WTC11 (cell line): ENCODE data around the gene MUSTN1. TPM values are rescaled to one million over a fixed set of nuclear protein-coding genes. Genes with fewer than 3 reads are reported as not detected.

ENCODE experiments used
- ATAC-seq: fragments of 200-7000 bp; cut with Tn5 transposase; 2 replicates; pipeline ENCODE4 v1.10.0; 2021; ENCODE audit warnings: mild to moderate bottlenecking, moderate library complexity
- CTCF ChIA-PET: fragments of 300-600 bp; sonication (Branson Sonifier 250); formaldehyde crosslinking; loops from one replicate; lab custom pipeline; 2021; ENCODE audit warnings: antibody characterized with exemption; lab: Charles Lee
- POLR2A ChIA-PET: fragments of 350-600 bp; sonication (Branson Sonifier 250); formaldehyde crosslinking; loops from one replicate; lab custom pipeline; 2021; ENCODE audit warnings: antibody characterized with exemption; lab: Charles Lee
- DNase-seq: peaks from one replicate; pipeline ENCODE4 v3.0.0; 2021; ENCODE audit warnings: low spot score
- H3K27ac Mint-ChIP-seq: 2 replicates; pipeline ENCODE4 v1.8.0; 2021; ENCODE audit warnings: mixed read lengths
- H3K27me3 Mint-ChIP-seq: 2 replicates; pipeline ENCODE4 v1.8.0; 2021; ENCODE audit warnings: low read depth, mild to moderate bottlenecking, moderate library complexity, mixed read lengths
- H3K36me3 Mint-ChIP-seq: 2 replicates; pipeline ENCODE4 v1.8.0; 2021; ENCODE audit warnings: mixed read lengths
- H3K4me1 Mint-ChIP-seq: 2 replicates; pipeline ENCODE4 v1.8.0; 2022; ENCODE audit warnings: mixed read lengths
- H3K4me3 Mint-ChIP-seq: 2 replicates; pipeline ENCODE4 v1.8.0; 2021; ENCODE audit warnings: mild to moderate bottlenecking, moderate library complexity, mixed read lengths
- H3K9me3 Mint-ChIP-seq: 2 replicates; pipeline ENCODE4 v1.8.0; 2021; ENCODE audit warnings: mixed read lengths
- ETV6 ChIP-seq: sonication (generic); formaldehyde crosslinking; IDR thresholded peaks from 2 replicates; pipeline ENCODE4 v1.8.1; 2022; ENCODE audit warnings: mild to moderate bottlenecking, missing genetic modification reagents
- GRHL2 ChIP-seq: fragments of 250-450 bp; sonication (Bioruptor Pico); IDR thresholded peaks from 2 replicates; pipeline ENCODE4 v1.8.0; 2022; ENCODE audit warnings: mild to moderate bottlenecking, moderate library complexity; ENCODE audit not compliant: insufficient replicate concordance, severe bottlenecking
- GTF2I ChIP-seq: fragments of 250-450 bp; sonication (Bioruptor Pico); conservative IDR thresholded peaks from 2 replicates; pipeline ENCODE4 v1.4.0; 2021; ENCODE audit warnings: mild to moderate bottlenecking
- HMGA2 ChIP-seq: fragments of 250-450 bp; sonication (Bioruptor Pico); IDR thresholded peaks from 2 replicates; pipeline ENCODE4 v1.4.0; 2021; ENCODE audit warnings: mild to moderate bottlenecking, moderate library complexity
- KAT7 ChIP-seq: sonication (generic); formaldehyde crosslinking; IDR thresholded peaks from 2 replicates; pipeline ENCODE4 v1.8.1; 2023; ENCODE audit warnings: missing genetic modification reagents, mild to moderate bottlenecking, borderline replicate concordance
- SMAD4 ChIP-seq: sonication (generic); formaldehyde crosslinking; IDR thresholded peaks from 2 replicates; pipeline ENCODE4 v1.8.0; 2022; ENCODE audit warnings: mild to moderate bottlenecking, missing genetic modification reagents
- SP1 ChIP-seq: sonication (generic); formaldehyde crosslinking; conservative IDR thresholded peaks from 2 replicates; pipeline ENCODE4 v1.8.1; 2022; ENCODE audit warnings: missing genetic modification reagents
- ZNF121 ChIP-seq: sonication (generic); formaldehyde crosslinking; IDR thresholded peaks from 2 replicates; pipeline ENCODE4 v1.8.0; 2023; ENCODE audit warnings: missing genetic modification reagents
- ZNF317 ChIP-seq: sonication (generic); formaldehyde crosslinking; IDR thresholded peaks from 2 replicates; pipeline ENCODE4 v1.8.1; 2023; ENCODE audit warnings: low read depth, mild to moderate bottlenecking, moderate library complexity, missing genetic modification reagents, borderline replicate concordance
- ZNF416 ChIP-seq: fragments of 250-450 bp; sonication (Bioruptor Pico); IDR thresholded peaks from 2 replicates; pipeline ENCODE4 v1.9.0; 2021; ENCODE audit warnings: mild to moderate bottlenecking, inconsistent platforms
- total RNA-seq: library from RNA; stranded (reverse); gene quantifications from 3 replicates; pipeline ENCODE4 v1.2.3, GENCODE V29; 2021
- TF ChIP-seq, protein P1 (sequence below): sonication (generic); formaldehyde crosslinking; IDR thresholded peaks from 2 replicates; pipeline ENCODE4 v1.8.1; 2022; ENCODE audit warnings: missing genetic modification reagents, borderline replicate concordance
- TF ChIP-seq, protein P2 (sequence below): fragments of 250-450 bp; sonication (Bioruptor Pico); IDR thresholded peaks from 2 replicates; pipeline ENCODE4 v1.9.0; 2021; ENCODE audit warnings: moderate library complexity, mild to moderate bottlenecking, inconsistent platforms, borderline replicate concordance
- TF ChIP-seq, protein P3 (sequence below): fragments of 200-600 bp; IDR thresholded peaks from 2 replicates; pipeline ENCODE4 v1.8.0; 2022; ENCODE audit warnings: antibody characterized with exemption
- TF ChIP-seq, protein P4 (sequence below): fragments of 250-450 bp; sonication (Bioruptor Pico); IDR thresholded peaks from 2 replicates; pipeline ENCODE4 v2.1.2; 2022; ENCODE audit warnings: mild to moderate bottlenecking, moderate library complexity
- TF ChIP-seq, protein P5 (sequence below): sonication (generic); formaldehyde crosslinking; conservative IDR thresholded peaks from 2 replicates; pipeline ENCODE4 v1.8.1; 2022; ENCODE audit warnings: mild to moderate bottlenecking, missing genetic modification reagents
- TF ChIP-seq, protein P6 (sequence below): sonication (generic); formaldehyde crosslinking; IDR thresholded peaks from 2 replicates; pipeline ENCODE4 v1.8.1; 2023; ENCODE audit warnings: mild to moderate bottlenecking, missing genetic modification reagents, borderline replicate concordance
- TF ChIP-seq, protein P7 (sequence below): sonication (generic); formaldehyde crosslinking; IDR thresholded peaks from 2 replicates; pipeline ENCODE4 v1.8.0; 2022; ENCODE audit warnings: mild to moderate bottlenecking, missing genetic modification reagents
- TF ChIP-seq, protein P8 (sequence below): sonication (generic); formaldehyde crosslinking; IDR thresholded peaks from 2 replicates; pipeline ENCODE4 v1.8.1; 2022; ENCODE audit warnings: low read depth, missing genetic modification reagents, borderline replicate concordance
- TF ChIP-seq, protein P9 (sequence below): sonication (generic); formaldehyde crosslinking; IDR thresholded peaks from 2 replicates; pipeline ENCODE4 v1.8.1; 2023; ENCODE audit warnings: mild to moderate bottlenecking, moderate library complexity, missing genetic modification reagents
- TF ChIP-seq, protein P10 (sequence below): sonication (generic); formaldehyde crosslinking; IDR thresholded peaks from 2 replicates; pipeline ENCODE4 v1.8.0; 2022; ENCODE audit warnings: mild to moderate bottlenecking, missing genetic modification reagents

MUSTN1 gene
- total RNA-seq, 1 experiment from 2014 or later = 4.2 TPM

DNA sequence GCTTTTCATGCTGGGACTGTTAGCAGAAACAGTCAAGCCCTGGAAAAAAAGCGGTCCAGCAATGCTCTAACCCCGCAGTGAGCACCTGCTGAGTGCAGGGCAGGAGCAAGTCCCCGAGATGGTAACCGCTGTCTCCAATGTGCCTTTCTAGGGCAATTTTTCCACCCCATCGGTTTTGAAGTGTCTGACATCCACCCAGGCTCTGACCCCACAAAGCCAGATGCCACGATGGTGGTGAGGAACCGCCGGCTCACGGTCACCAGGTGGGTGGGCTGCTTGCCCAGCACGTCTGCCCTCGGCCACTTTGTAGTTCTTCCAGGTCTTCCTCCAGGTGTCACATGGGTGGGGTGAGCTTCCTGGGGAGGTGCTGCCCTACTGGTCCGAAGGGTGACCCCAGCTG is 43.5 kb downstream of the MUSTN1 start:
- H3K4me1 Mint-ChIP-seq = no peaks in the 10 kb centered on the region
- H3K27me3 Mint-ChIP-seq = no peaks in the 10 kb centered on the region
- H3K9me3 Mint-ChIP-seq = no peaks in the 10 kb centered on the region
- POLR2A ChIA-PET = no interaction called here
- H3K4me3 Mint-ChIP-seq = no peak overlapping the region
- H3K27ac Mint-ChIP-seq = no peak overlapping the region
- no peaks in the 10 kb centered on the region for H3K36me3 Mint-ChIP-seq
- ATAC-seq (no peak), DNase-seq (no peak)
- CTCF ChIA-PET = interaction anchor here (1.2 to 5.5 kb wide), 8 partner anchors 8 to 143 kb away, joined by 3 to 96 read pairs (median 26); partner anchors contain the start of gene NEK4
- TF ChIP-seq, protein P1, sequence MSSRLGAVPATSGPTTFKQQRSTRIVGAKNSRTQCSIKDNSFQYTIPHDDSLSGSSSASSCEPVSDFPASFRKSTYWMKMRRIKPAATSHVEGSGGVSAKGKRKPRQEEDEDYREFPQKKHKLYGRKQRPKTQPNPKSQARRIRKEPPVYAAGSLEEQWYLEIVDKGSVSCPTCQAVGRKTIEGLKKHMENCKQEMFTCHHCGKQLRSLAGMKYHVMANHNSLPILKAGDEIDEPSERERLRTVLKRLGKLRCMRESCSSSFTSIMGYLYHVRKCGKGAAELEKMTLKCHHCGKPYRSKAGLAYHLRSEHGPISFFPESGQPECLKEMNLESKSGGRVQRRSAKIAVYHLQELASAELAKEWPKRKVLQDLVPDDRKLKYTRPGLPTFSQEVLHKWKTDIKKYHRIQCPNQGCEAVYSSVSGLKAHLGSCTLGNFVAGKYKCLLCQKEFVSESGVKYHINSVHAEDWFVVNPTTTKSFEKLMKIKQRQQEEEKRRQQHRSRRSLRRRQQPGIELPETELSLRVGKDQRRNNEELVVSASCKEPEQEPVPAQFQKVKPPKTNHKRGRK = no peak
- TF ChIP-seq, protein P2, sequence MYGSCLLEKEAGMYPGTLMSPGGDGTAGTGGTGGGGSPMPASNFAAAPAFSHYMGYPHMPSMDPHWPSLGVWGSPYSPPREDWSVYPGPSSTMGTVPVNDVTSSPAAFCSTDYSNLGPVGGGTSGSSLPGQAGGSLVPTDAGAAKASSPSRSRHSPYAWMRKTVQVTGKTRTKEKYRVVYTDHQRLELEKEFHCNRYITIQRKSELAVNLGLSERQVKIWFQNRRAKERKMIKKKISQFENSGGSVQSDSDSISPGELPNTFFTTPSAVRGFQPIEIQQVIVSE = no peak
- TF ChIP-seq SMAD4 (CRISPR knock-in tag) (no peak), ETV6 (CRISPR knock-in tag) (no peak), ZNF121 (no peak), GTF2I (CRISPR knock-in tag) (no peak), ZNF317 (CRISPR knock-in tag) (no peak), KAT7 (CRISPR knock-in tag) (no peak), GRHL2 (CRISPR knock-in tag) (no peak), SP1 (CRISPR knock-in tag) (no peak), ZNF416 (no peak), HMGA2 (CRISPR knock-in tag) (no peak)
- TF ChIP-seq, protein P3, sequence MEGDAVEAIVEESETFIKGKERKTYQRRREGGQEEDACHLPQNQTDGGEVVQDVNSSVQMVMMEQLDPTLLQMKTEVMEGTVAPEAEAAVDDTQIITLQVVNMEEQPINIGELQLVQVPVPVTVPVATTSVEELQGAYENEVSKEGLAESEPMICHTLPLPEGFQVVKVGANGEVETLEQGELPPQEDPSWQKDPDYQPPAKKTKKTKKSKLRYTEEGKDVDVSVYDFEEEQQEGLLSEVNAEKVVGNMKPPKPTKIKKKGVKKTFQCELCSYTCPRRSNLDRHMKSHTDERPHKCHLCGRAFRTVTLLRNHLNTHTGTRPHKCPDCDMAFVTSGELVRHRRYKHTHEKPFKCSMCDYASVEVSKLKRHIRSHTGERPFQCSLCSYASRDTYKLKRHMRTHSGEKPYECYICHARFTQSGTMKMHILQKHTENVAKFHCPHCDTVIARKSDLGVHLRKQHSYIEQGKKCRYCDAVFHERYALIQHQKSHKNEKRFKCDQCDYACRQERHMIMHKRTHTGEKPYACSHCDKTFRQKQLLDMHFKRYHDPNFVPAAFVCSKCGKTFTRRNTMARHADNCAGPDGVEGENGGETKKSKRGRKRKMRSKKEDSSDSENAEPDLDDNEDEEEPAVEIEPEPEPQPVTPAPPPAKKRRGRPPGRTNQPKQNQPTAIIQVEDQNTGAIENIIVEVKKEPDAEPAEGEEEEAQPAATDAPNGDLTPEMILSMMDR = no peak
- TF ChIP-seq, protein P4, sequence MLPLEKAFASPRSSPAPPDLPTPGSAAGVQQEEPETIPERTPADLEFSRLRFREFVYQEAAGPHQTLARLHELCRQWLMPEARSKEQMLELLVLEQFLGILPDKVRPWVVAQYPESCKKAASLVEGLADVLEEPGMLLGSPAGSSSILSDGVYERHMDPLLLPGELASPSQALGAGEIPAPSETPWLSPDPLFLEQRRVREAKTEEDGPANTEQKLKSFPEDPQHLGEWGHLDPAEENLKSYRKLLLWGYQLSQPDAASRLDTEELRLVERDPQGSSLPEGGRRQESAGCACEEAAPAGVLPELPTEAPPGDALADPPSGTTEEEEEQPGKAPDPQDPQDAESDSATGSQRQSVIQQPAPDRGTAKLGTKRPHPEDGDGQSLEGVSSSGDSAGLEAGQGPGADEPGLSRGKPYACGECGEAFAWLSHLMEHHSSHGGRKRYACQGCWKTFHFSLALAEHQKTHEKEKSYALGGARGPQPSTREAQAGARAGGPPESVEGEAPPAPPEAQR (CRISPR knock-in tag) = no peak
- TF ChIP-seq, protein P5, sequence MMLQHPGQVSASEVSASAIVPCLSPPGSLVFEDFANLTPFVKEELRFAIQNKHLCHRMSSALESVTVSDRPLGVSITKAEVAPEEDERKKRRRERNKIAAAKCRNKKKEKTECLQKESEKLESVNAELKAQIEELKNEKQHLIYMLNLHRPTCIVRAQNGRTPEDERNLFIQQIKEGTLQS (CRISPR knock-in tag) = no peak
- TF ChIP-seq, protein P6, sequence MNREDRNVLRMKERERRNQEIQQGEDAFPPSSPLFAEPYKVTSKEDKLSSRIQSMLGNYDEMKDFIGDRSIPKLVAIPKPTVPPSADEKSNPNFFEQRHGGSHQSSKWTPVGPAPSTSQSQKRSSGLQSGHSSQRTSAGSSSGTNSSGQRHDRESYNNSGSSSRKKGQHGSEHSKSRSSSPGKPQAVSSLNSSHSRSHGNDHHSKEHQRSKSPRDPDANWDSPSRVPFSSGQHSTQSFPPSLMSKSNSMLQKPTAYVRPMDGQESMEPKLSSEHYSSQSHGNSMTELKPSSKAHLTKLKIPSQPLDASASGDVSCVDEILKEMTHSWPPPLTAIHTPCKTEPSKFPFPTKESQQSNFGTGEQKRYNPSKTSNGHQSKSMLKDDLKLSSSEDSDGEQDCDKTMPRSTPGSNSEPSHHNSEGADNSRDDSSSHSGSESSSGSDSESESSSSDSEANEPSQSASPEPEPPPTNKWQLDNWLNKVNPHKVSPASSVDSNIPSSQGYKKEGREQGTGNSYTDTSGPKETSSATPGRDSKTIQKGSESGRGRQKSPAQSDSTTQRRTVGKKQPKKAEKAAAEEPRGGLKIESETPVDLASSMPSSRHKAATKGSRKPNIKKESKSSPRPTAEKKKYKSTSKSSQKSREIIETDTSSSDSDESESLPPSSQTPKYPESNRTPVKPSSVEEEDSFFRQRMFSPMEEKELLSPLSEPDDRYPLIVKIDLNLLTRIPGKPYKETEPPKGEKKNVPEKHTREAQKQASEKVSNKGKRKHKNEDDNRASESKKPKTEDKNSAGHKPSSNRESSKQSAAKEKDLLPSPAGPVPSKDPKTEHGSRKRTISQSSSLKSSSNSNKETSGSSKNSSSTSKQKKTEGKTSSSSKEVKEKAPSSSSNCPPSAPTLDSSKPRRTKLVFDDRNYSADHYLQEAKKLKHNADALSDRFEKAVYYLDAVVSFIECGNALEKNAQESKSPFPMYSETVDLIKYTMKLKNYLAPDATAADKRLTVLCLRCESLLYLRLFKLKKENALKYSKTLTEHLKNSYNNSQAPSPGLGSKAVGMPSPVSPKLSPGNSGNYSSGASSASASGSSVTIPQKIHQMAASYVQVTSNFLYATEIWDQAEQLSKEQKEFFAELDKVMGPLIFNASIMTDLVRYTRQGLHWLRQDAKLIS (CRISPR knock-in tag) = no peak
- TF ChIP-seq, protein P7, sequence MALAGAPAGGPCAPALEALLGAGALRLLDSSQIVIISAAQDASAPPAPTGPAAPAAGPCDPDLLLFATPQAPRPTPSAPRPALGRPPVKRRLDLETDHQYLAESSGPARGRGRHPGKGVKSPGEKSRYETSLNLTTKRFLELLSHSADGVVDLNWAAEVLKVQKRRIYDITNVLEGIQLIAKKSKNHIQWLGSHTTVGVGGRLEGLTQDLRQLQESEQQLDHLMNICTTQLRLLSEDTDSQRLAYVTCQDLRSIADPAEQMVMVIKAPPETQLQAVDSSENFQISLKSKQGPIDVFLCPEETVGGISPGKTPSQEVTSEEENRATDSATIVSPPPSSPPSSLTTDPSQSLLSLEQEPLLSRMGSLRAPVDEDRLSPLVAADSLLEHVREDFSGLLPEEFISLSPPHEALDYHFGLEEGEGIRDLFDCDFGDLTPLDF (CRISPR knock-in tag) = no peak
- TF ChIP-seq, protein P8, sequence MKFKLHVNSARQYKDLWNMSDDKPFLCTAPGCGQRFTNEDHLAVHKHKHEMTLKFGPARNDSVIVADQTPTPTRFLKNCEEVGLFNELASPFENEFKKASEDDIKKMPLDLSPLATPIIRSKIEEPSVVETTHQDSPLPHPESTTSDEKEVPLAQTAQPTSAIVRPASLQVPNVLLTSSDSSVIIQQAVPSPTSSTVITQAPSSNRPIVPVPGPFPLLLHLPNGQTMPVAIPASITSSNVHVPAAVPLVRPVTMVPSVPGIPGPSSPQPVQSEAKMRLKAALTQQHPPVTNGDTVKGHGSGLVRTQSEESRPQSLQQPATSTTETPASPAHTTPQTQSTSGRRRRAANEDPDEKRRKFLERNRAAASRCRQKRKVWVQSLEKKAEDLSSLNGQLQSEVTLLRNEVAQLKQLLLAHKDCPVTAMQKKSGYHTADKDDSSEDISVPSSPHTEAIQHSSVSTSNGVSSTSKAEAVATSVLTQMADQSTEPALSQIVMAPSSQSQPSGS = no peak
- TF ChIP-seq, protein P9, sequence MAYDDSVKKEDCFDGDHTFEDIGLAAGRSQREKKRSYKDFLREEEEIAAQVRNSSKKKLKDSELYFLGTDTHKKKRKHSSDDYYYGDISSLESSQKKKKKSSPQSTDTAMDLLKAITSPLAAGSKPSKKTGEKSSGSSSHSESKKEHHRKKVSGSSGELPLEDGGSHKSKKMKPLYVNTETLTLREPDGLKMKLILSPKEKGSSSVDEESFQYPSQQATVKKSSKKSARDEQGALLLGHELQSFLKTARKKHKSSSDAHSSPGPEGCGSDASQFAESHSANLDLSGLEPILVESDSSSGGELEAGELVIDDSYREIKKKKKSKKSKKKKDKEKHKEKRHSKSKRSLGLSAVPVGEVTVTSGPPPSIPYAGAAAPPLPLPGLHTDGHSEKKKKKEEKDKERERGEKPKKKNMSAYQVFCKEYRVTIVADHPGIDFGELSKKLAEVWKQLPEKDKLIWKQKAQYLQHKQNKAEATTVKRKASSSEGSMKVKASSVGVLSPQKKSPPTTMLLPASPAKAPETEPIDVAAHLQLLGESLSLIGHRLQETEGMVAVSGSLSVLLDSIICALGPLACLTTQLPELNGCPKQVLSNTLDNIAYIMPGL (CRISPR knock-in tag) = no peak
- TF ChIP-seq, protein P10, sequence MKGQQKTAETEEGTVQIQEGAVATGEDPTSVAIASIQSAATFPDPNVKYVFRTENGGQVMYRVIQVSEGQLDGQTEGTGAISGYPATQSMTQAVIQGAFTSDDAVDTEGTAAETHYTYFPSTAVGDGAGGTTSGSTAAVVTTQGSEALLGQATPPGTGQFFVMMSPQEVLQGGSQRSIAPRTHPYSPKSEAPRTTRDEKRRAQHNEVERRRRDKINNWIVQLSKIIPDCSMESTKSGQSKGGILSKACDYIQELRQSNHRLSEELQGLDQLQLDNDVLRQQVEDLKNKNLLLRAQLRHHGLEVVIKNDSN = no peak
